Heart right ventricle (tissue), 16 donors: Measurements from ENCODE around the gene RRAD. TPM values are rescaled to one million over a fixed set of nuclear protein-coding genes. Genes with fewer than 3 reads are reported as not detected.

Source experiments
- ATAC-seq, 8 donors: fragments of 200-7000 bp; cut with Tn5 transposase; one replicate each; pipeline ENCODE4 v1.9.1; 2020; ENCODE audit warnings: mild to moderate bottlenecking in 8 of 8, moderate library complexity in 8 of 8, moderate number of reproducible peaks in 1 of 8
- DNase-seq, 2 donors: peaks; one replicate each; pipeline ENCODE4 v3.0.0-alpha.2; 2020
- H3K27ac ChIP-seq, 10 donors: fragments of 200-600 bp; sonication (generic) in 2 of 10; one replicate each; pipeline versions ENCODE4 v1.5.0 to v1.8.0; 2020 to 2022; ENCODE audit warnings: mild to moderate bottlenecking in 3 of 10
- H3K27me3 ChIP-seq, 7 donors: fragments of 200-600 bp; one replicate each; pipeline ENCODE4 v1.8.0; 2021 to 2022; ENCODE audit warnings: mild to moderate bottlenecking in 2 of 7
- H3K36me3 ChIP-seq, 9 donors: fragments of 200-600 bp; sonication (generic) in 1 of 9; one replicate each; pipeline versions ENCODE4 v1.5.0 to v1.8.0; 2020 to 2022; ENCODE audit warnings: mild to moderate bottlenecking in 2 of 9
- H3K4me1 ChIP-seq, 9 donors: fragments of 200-600 bp; sonication (generic) in 1 of 9; one replicate each; pipeline versions ENCODE4 v1.5.0 to v1.8.0; 2020 to 2022; ENCODE audit warnings: mild to moderate bottlenecking in 4 of 9
- H3K4me3 ChIP-seq, 10 donors: fragments of 200-600 bp; sonication (generic) in 2 of 10; one replicate each; pipeline versions ENCODE4 v1.5.0 to v1.8.0; 2020 to 2022; ENCODE audit warnings: mild to moderate bottlenecking in 7 of 10, moderate library complexity in 2 of 10
- H3K9me3 ChIP-seq, 11 donors: fragments of 200-600 bp in 10 of 11; sonication (generic) in 2 of 11; one replicate each; pipeline versions ENCODE4 v1.5.0 to v1.8.0; 2013 to 2022; ENCODE audit warnings: mild to moderate bottlenecking in 2 of 11, control low read depth in 1 of 11, moderate library complexity in 1 of 11
- CTCF ChIP-seq, 9 donors: fragments of 200-600 bp; sonication (generic) in 2 of 9; IDR thresholded peaks; one replicate each; pipeline versions ENCODE4 v1.5.0 to v1.8.0; 2021 to 2022; ENCODE audit warnings: antibody characterized with exemption in 9 of 9, mild to moderate bottlenecking in 5 of 9, moderate library complexity in 1 of 9
- WGBS, 2 donors: extraction: QIAGEN DNeasy Blood & Tissue Kit; methylation state at CpG; one replicate each; pipeline ENCODE4 v1.1.7; 2013; ENCODE audit warnings: inconsistent platforms in 1 of 2; 5-methylcytosine and 5-hydroxymethylcytosine counted together
- intact Hi-C, 10 donors: fragments of 100-400 bp; cut with DNase I; formaldehyde crosslinking; loops; one replicate each; pipeline versions ENCODE4 v1.11.1 to v1.14.2; 2022
- polyA plus RNA-seq, 2 donors: library from polyadenylated mRNA; stranded (reverse); fragments of 200-250 nt; gene quantifications; one replicate each; pipeline ENCODE4 v1.2.3, GENCODE V29; 2013
- total RNA-seq, 10 donors: library from RNA; stranded (reverse); fragmentation: NEBNext Ultra II Directional in 3 of 10; extraction: Animal tissue kit (Norgen Biotek cat#: 25700) in 3 of 10; gene quantifications; one replicate each; pipeline versions ENCODE4 v1.2.1 to v1.2.4, GENCODE V29; 2021 to 2023
- donor health status: Arrhythmogenic right ventricular cardiomyopathy.
- donor health status: ischemic (EF 13 %, LVEDD 7.1; RV severe dilation, severe dysfunction).
- donor health status: healthy with polysubstance abuse.
- donor health status: DM: no; HTN: yes; CAD: no.
- donor health status: DM: no; HTN: no; CAD: no.
- donor health status: ischemic (EF 25% LVEDD 6.9; RV normal size, moderate dysfunction).
- donor health status: ischemic (EF 25% LVEDD 5.7; RV mildly dilated, moderate dysfunction).
- donor health status: healthy.
- donor health status: DM: yes; HTN: yes; CAD: no.
- donor health status: Ischemic cardiomyopathy.
- donor health status: ischemic (EF 35%, LVEDD 5.7; RV mildly dilated, moderate dysfunction).
- donor health status: nonischemic (EF 11% LVEDD 7.7; RV severe dilation, severe dysfunction).
- donor health status: DM: yes; HTN: yes; CAD: no.
- donor health status: PGD.
- donor health status: ischemic (EF 29% LVEDD 5.4; RV normal size, mild dysfunction).
- donor health status: nonischemic (EF 23%, LVEDD 6.1; RV moderate dilation, normal function).

Gene RRAD
- total and polyA plus RNA-seq, 12 donors, result 48.4 to 1,227 (median 122) TPM

DNA sequence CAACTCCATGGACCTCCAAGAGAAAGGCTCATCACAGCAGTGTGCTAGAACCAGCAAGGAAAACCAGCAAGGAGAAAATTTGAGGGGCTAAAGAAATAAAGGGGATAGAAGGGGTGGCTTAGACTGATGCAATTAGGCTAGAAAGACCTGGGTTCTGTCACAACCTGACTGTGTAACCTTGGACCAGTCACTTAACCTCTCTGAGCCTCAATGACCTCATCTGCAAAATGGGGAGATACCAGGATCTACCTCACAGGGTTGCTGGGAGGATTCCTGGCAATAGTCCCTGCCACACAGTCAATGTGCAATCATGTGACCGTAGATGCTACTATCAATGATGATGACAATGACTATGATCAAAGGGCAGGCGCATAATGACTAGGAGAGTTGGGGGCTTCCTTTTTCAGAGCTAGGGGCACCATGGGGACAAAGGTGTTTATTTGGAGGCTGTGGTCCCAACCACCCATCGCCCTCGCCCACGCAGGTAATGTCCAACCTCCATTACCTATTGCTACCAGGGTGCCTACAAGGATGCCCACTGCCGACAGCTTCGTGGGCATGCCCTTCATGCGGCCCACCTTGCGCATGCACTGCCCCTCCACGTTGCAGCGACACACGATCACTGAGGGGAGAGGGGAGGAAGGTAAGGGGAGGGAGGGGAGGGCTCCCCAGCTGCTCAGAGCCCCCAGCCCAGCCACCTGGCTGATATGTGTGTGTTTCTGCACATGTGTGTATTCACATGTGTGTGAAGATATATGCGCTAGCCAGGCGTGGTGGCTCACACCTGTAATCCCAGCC, 16.4 kb downstream of the RRAD start:
- no peaks in the 10 kb centered on the region for H3K36me3 ChIP-seq
- H3K4me1 ChIP-seq, result peaks cover 13 to 50% (median 26%) of the 10 kb centered on the region in 9 donors
- no peak overlapping the region for H3K27ac ChIP-seq
- no peak overlapping the region for H3K4me3 ChIP-seq
- intact Hi-C loops, result no loop called here
- TF ChIP-seq CTCF (IDR thresholded peaks at IDR 0.05), result no peak
- ATAC-seq (no peak), DNase-seq (no peak)
- no peaks in the 10 kb centered on the region for H3K9me3 ChIP-seq
- WGBS, 2 donors, result 91 to 94% methylated on average over 14 of the region's 14 CpGs
- no peaks in the 10 kb centered on the region for H3K27me3 ChIP-seq

- Histone ChIP-seq H3K4me3 (no peak overlapping the region), H3K36me3 (no peaks in the 10 kb centered on the region), H3K4me1 (peaks cover 14 to 58% (median 32%) of the 10 kb centered on the region in 9 donors), H3K27me3 (no peaks in the 10 kb centered on the region), H3K9me3 (no peaks in the 10 kb centered on the region), H3K27ac (peak overlapping the region in 4 of 10 donors; percentile 92 to 99 (median 96))
- intact Hi-C loops, result no loop called here
- DNase-seq, result no peak
- TF ChIP-seq CTCF (IDR thresholded peaks at IDR 0.05), result no peak
- no peak for ATAC-seq
- WGBS, 2 donors, result 88 to 93% methylated on average over 3 of the region's 3 CpGs
Measured at GRCh38 chr16:66908116-66908515, 17.2 kb downstream of the RRAD start.

GRCh38 chr16:66906916-66907836, 18.2 kb downstream of the RRAD start:
- ATAC-seq, result peak in 3 of 8 donors; percentile 3 to 14 (median 3)
- 36 to 42% methylated on average over 7 of the region's 7 CpGs for WGBS, 2 donors
- intact Hi-C loops, result loop anchor here in 1 of 10 donors (1.0 kb wide), 1 partner anchor 14 kb away; no protein-coding TSS in a partner anchor
- Histone ChIP-seq H3K27ac (peak overlapping the region; percentile 26 to 99 (median 95)), H3K4me3 (no peak overlapping the region), H3K36me3 (no peaks in the 10 kb centered on the region), H3K27me3 (no peaks in the 10 kb centered on the region), H3K4me1 (peaks cover 14 to 66% (median 35%) of the 10 kb centered on the region in 9 donors), H3K9me3 (no peaks in the 10 kb centered on the region)
- no peak for TF ChIP-seq CTCF (IDR thresholded peaks at IDR 0.05)
- DNase-seq, result peak in 1 of 2 donors; percentile 32
